Measurements from ENCODE around the gene OR4D2.

The OR4D2 gene

GRCh38 chr17:58174871-58175270, 8.1 kb downstream of the OR4D2 start:
- DNase-seq (ENCODE audit: low read depth), result no peak

- DNase-seq (ENCODE audit: low read depth), result no peak
Measured at GRCh38 chr17:58176200-58176599, 9.4 kb downstream of the OR4D2 start.

- no peak for DNase-seq (ENCODE audit: low read depth)
Measured at GRCh38 chr17:58181796-58182195, 15.0 kb downstream of the OR4D2 start.

GRCh38 chr17:58183514-58183913, 16.7 kb downstream of the OR4D2 start:
- DNase-seq (ENCODE audit: low read depth), result no peak

GRCh38 chr17:58184308-58184985, 17.7 kb downstream of the OR4D2 start:
- no peak for DNase-seq (ENCODE audit: low read depth)

- no peak for DNase-seq (ENCODE audit: low read depth)
Measured at GRCh38 chr17:58184986-58185761, 18.4 kb downstream of the OR4D2 start.

GRCh38 chr17:58186591-58186990, 19.8 kb downstream of the OR4D2 start:
- DNase-seq (ENCODE audit: low read depth), result no peak

- DNase-seq (ENCODE audit: low read depth), result no peak
Measured at GRCh38 chr17:58187063-58187462, 20.3 kb downstream of the OR4D2 start.

GRCh38 chr17:58187675-58188074, 20.9 kb downstream of the OR4D2 start:
- DNase-seq (ENCODE audit: low read depth), result no peak

GRCh38 chr17:58189436-58190146, 22.8 kb downstream of the OR4D2 start:
- DNase-seq (ENCODE audit: low read depth), result no peak

- DNase-seq (ENCODE audit: low read depth), result no peak
Measured at GRCh38 chr17:58191241-58191896, 24.6 kb downstream of the OR4D2 start.

GRCh38 chr17:58192612-58193011, 25.8 kb downstream of the OR4D2 start, which contains the start of gene EPX:
Gene EPX, plus strand, starts transcription at chr17:58192726. Its CDS starts 121 bp downstream, at chr17:58192847.
- DNase-seq (ENCODE audit: low read depth), result no peak

- no peak for DNase-seq (ENCODE audit: low read depth)
Measured at GRCh38 chr17:58193641-58194255, 27.0 kb downstream of the OR4D2 start.

GRCh38 chr17:58195518-58196123, 28.8 kb downstream of the OR4D2 start:
- no peak for DNase-seq (ENCODE audit: low read depth)

- no peak for DNase-seq (ENCODE audit: low read depth)
Measured at GRCh38 chr17:58196610-58197009, 29.8 kb downstream of the OR4D2 start.

- DNase-seq (ENCODE audit: low read depth), result peak; percentile 22
Measured at GRCh38 chr17:58200024-58200633, 33.3 kb downstream of the OR4D2 start.

- DNase-seq (ENCODE audit: low read depth), result no peak
Measured at GRCh38 chr17:58202859-58203258, 36.1 kb downstream of the OR4D2 start.

GRCh38 chr17:58204796-58205195, 38.0 kb downstream of the OR4D2 start:
- no peak for DNase-seq (ENCODE audit: low read depth)

- no peak for DNase-seq (ENCODE audit: low read depth)
Measured at GRCh38 chr17:58205936-58206335, 39.2 kb downstream of the OR4D2 start.

GRCh38 chr17:58207451-58207850, 40.7 kb downstream of the OR4D2 start:
- no peak for DNase-seq (ENCODE audit: low read depth)

GRCh38 chr17:58208344-58208743, 41.6 kb downstream of the OR4D2 start:
- no peak for DNase-seq (ENCODE audit: low read depth)

All from stimulated activated CD8-positive, alpha-beta memory T cell treated with anti-CD3 and anti-CD28 coated beads, Interleukin-15, amount 100 ng/mL, for 1 hour (primary cell).